GM12878 (cell line): Measurements from ENCODE around the gene CRYBG3. TPM values are rescaled to one million over a fixed set of nuclear protein-coding genes. Genes with fewer than 3 reads are reported as not detected.

Experiments used
- ATAC-seq: fragments of 200-7000 bp; cut with Tn5 transposase; 3 replicates; pipeline ENCODE4 v1.9.1; 2020; ENCODE audit warnings: mild to moderate bottlenecking, moderate library complexity
- BruUV-seq: library from RNA; stranded (reverse); fragments of 400-500 nt; replicated peaks from 2 replicates; lab custom pipeline; 2021; lab: Mats Ljungman, UMichigan
- CTCF ChIA-PET: fragments of 300-600 bp; sonication (Branson Sonifier 250); formaldehyde crosslinking; extraction: SDS; loops from one replicate; lab custom pipeline; 2021; ENCODE audit warnings: inconsistent platforms; lab: Yijun Ruan, JAX
- POLR2A ChIA-PET: fragments of 350-600 bp; formaldehyde crosslinking; extraction: SDS; loops from one replicate; lab custom pipeline; 2021; ENCODE audit warnings: inconsistent platforms; lab: Charles Lee
- RAD21 ChIA-PET: fragments of 300-600 bp; sonication (Branson Sonifier 250); formaldehyde crosslinking; loops from one replicate; lab custom pipeline; 2023; ENCODE audit warnings: antibody characterized with exemption; ENCODE audit not compliant: unreplicated experiment; lab: Charles Lee
- SMC1A ChIA-PET: fragments of 300-600 bp; sonication (Branson Sonifier 250); formaldehyde crosslinking; loops from one replicate; lab custom pipeline; 2023; ENCODE audit not compliant: unreplicated experiment, uncharacterized antibody; lab: Charles Lee
- DNase-seq: peaks from one replicate; pipeline ENCODE4 v3.0.0-alpha.2; 2011; ENCODE audit warnings: low read depth, low spot score
- FAIRE-seq: peaks from 3 replicates; lab custom pipeline; 2011; peaks lifted over from hg19 to GRCh38; lab: Jason Lieb, UNC
- H2AFZ ChIP-seq: 2 replicates; pipeline ENCODE4 v1.6.0; 2011; ENCODE audit warnings: low read depth, low read length, control low read depth; ENCODE audit not compliant: control insufficient read depth
- H3K27ac ChIP-seq: 2 replicates; pipeline ENCODE4 v1.5.1; 2011; ENCODE audit warnings: control low read depth; ENCODE audit not compliant: control insufficient read depth, insufficient read depth
- H3K27me3 ChIP-seq, 2 experiments: replicated peaks in 1 of 2; 2 replicates each; pipeline versions ENCODE4 v1.6.0 to v1.6.1; 2011; ENCODE audit warnings: low read length in 1 of 2; ENCODE audit not compliant: control insufficient read depth in 2 of 2, insufficient read depth in 2 of 2
- H3K36me3 ChIP-seq, 2 experiments: 2 replicates each; pipeline ENCODE4 v1.5.1; 2011; ENCODE audit warnings: low read length in 1 of 2; ENCODE audit not compliant: control insufficient read depth in 2 of 2, insufficient read depth in 2 of 2
- H3K4me1 ChIP-seq: 2 replicates; pipeline ENCODE4 v1.6.1; 2011; ENCODE audit warnings: mild to moderate bottlenecking, low read length, moderate library complexity, mixed read lengths; ENCODE audit not compliant: control insufficient read depth, insufficient read depth
- H3K4me2 ChIP-seq: 2 replicates; pipeline ENCODE4 v1.6.0; 2011; ENCODE audit warnings: control low read depth; ENCODE audit not compliant: control insufficient read depth, insufficient read depth
- H3K4me3 ChIP-seq: fragments of 200-600 bp; sonication (generic); 2 replicates; pipeline ENCODE4 v1.5.1; 2016
- H3K79me2 ChIP-seq: 2 replicates; pipeline ENCODE4 v1.6.0; 2011; ENCODE audit warnings: low read length; ENCODE audit not compliant: control insufficient read depth, insufficient read depth
- H3K9ac ChIP-seq: 2 replicates; pipeline ENCODE4 v1.8.0; 2011; ENCODE audit warnings: low read length, control low read depth, mixed read lengths; ENCODE audit not compliant: control insufficient read depth, insufficient read depth
- H3K9me3 ChIP-seq: replicated peaks from 3 replicates; pipeline ENCODE4 v1.5.1; 2011; ENCODE audit warnings: mild to moderate bottlenecking, low read length; ENCODE audit not compliant: control insufficient read depth, insufficient read depth
- H4K20me1 ChIP-seq: 2 replicates; pipeline ENCODE4 v1.6.0; 2011; ENCODE audit not compliant: control insufficient read depth, insufficient read depth
- GABPA ChIP-seq: IDR thresholded peaks from 2 replicates; pipeline ENCODE4 v1.6.1; 2014; ENCODE audit warnings: antibody characterized with exemption, low read depth, mild to moderate bottlenecking, inconsistent platforms
- PAX5 ChIP-seq: IDR thresholded peaks from 2 replicates; pipeline ENCODE4 v1.6.1; 2011; ENCODE audit warnings: low read depth, low read length, borderline replicate concordance
- RUNX3 ChIP-seq: IDR thresholded peaks from 2 replicates; pipeline ENCODE4 v1.6.1; 2012; ENCODE audit warnings: low read length, inconsistent platforms
- SMAD1 ChIP-seq: fragments of 450-650 bp; IDR thresholded peaks from 2 replicates; pipeline ENCODE4 v1.6.1; 2018; ENCODE audit warnings: mild to moderate bottlenecking, low read depth; ENCODE audit not compliant: partially characterized antibody
- SPI1 ChIP-seq: IDR thresholded peaks from 2 replicates; pipeline ENCODE4 v1.6.1; 2011; ENCODE audit warnings: low read depth, mild to moderate bottlenecking, low read length, moderate library complexity, borderline replicate concordance; ENCODE audit not compliant: insufficient read depth
- STAT3 ChIP-seq: IDR thresholded peaks from 2 replicates; pipeline ENCODE4 v1.6.1; 2011; ENCODE audit warnings: low read depth, low read length, improper control_type of control experiment
- SUPT20H ChIP-seq: IDR thresholded peaks from 2 replicates; pipeline ENCODE4 v1.6.1; 2011; ENCODE audit warnings: low read depth, mild to moderate bottlenecking, low read length, moderate library complexity, borderline replicate concordance; ENCODE audit not compliant: control insufficient read depth
- TBL1XR1 ChIP-seq: IDR thresholded peaks from 2 replicates; pipeline ENCODE4 v1.6.1; 2012; ENCODE audit warnings: low read depth, low read length, improper control_type of control experiment
- ZNF207 ChIP-seq: fragments of 450-650 bp; IDR thresholded peaks from 2 replicates; pipeline ENCODE4 v1.6.1; 2014; ENCODE audit warnings: antibody characterized with exemption, mild to moderate bottlenecking, borderline replicate concordance
- WGBS: methylation state at CpG from one replicate; pipeline ENCODE4 v1.1.6; 2016; ENCODE audit warnings: low lambda C conversion rate; ENCODE audit not compliant: insufficient replicate concordance, insufficient coverage; ENCODE audit errors: missing lambda C conversion rate; 5-methylcytosine and 5-hydroxymethylcytosine counted together
- in situ Hi-C: fragments of 300-500 bp; cut with MboI; formaldehyde crosslinking; loops from 9 replicates; pipeline ENCODE4 v1.14.3; 2018; ENCODE audit warnings: mixed read lengths
- intact Hi-C: fragments of 100-400 bp; cut with micrococcal nuclease; formaldehyde crosslinking; loops from one replicate; pipeline ENCODE4 v1.14.2; 2022; ENCODE audit not compliant: unreplicated experiment
- polyA plus RNA-seq, 11 experiments: library from polyadenylated mRNA; depleted of rRNA in 4 of 11; unstranded in 6 of 11; stranded (reverse) in 5 of 11; fragments of >200 nt; fragmentation: Nextera tagmentation in 4 of 11; fragmentation: Illumina TruSeq in 1 of 11; extraction: Ambion mirVana in 4 of 11; extraction: Trizol in 1 of 11; gene quantifications; 1 replicate in 1 of 11; 2 replicates in 10 of 11; pipeline versions ENCODE4 v1.2.1 to v1.2.3, GENCODE V29; 2011 to 2016; ENCODE audit warnings: inconsistent platforms in 2 of 11, missing spikeins in 2 of 11, low read depth in 1 of 11
- total RNA-seq, 4 experiments: library from RNA; depleted of rRNA in 3 of 4; stranded (reverse); fragments of >200 nt in 3 of 4; fragmentation: Illumina TruSeq in 1 of 4; extraction: Trizol in 1 of 4; gene quantifications; 2 replicates each; pipeline versions ENCODE4 v1.2.1 to v1.2.3, GENCODE V29; 2013 to 2021
- TF ChIP-seq, protein P1 (sequence below): fragments of 450-650 bp; IDR thresholded peaks from 2 replicates; pipeline ENCODE4 v1.6.1; 2017; ENCODE audit warnings: borderline replicate concordance
- TF ChIP-seq, protein P2 (sequence below): fragments of 450-650 bp; formaldehyde crosslinking; IDR thresholded peaks from 2 replicates; pipeline ENCODE4 v1.4.0; 2022; ENCODE audit warnings: mild to moderate bottlenecking, moderate library complexity
- TF ChIP-seq, protein P3 (sequence below): fragments of 450-650 bp; IDR thresholded peaks from 2 replicates; pipeline ENCODE4 v1.6.1; 2018; ENCODE audit warnings: mild to moderate bottlenecking, low read depth, moderate library complexity; ENCODE audit not compliant: partially characterized antibody

Gene CRYBG3
- total and polyA plus RNA-seq, 10 of the 15 experiments (the other 5 are each of a cell fraction or from before 2014, with no cell fraction given): 0.11 to 5.4 (median 1.6) TPM

DNA sequence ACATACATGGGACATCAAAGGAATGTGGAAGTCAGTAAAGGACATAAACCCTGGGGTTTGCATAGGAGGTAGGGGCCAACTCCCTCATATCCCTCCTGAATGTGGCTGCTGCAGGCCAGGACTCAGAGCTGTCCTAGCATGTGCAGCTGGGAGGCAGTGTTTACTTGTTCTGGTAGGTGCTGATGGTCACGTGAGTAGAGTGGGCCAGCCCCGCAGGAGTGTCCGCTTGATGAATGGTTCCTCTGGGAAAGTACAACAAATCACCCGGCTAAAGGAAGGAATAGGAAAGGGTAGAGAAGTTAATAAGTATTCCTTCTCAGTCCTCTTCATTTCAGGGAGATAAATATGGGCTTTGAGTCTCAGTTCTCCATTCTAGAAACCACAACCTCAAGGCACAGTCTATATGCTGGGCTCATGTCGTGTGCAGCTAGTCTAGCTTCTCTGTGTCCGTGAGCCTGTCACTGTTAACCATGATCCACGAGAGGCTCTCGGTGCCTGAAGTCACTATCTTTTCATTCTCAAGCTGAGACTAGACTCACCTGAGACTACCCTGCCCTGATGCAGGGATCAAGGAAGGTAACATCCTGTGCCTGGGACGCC, 132.5 kb downstream of the CRYBG3 start:
- ChIA-PET CTCF (no interaction called here), RAD21 (no interaction called here), SMC1A (interaction anchor here (0.6 to 1.4 kb wide), 4 partner anchors 11 to 160 kb away, joined by 3 to 5 read pairs (median 4); no protein-coding TSS in a partner anchor), POLR2A (no interaction called here)
- no TSS peak for BruUV-seq
- intact Hi-C loops: loop anchor here (5.0 kb wide), 1 partner anchor 162 kb away; no protein-coding TSS in a partner anchor
- Histone ChIP-seq H3K36me3 (peaks cover 12 to 55% of the 10 kb centered on the region in 2 experiments), H3K4me1 (peaks cover 8% of the 10 kb centered on the region), H3K9ac (no peak overlapping the region), H3K79me2 (no peaks in the 10 kb centered on the region), H3K4me3 (no peak overlapping the region), H3K9me3 (no peaks in the 10 kb centered on the region), H3K27ac (no peak overlapping the region), H3K27me3 (no peaks in the 10 kb centered on the region), H4K20me1 (no peaks in the 10 kb centered on the region; the same call in 1 of the 2 replicates), H3K4me2 (no peak overlapping the region), H2AFZ (no peak overlapping the region; the same call in 1 of the 2 replicates)
- WGBS: 76% methylated on average over 9 of the region's 9 CpGs
- DNase-seq (no peak), FAIRE-seq (no peak), ATAC-seq (peak; percentile 63)
- in situ Hi-C loops: no loop called here
- TF ChIP-seq, protein P1, sequence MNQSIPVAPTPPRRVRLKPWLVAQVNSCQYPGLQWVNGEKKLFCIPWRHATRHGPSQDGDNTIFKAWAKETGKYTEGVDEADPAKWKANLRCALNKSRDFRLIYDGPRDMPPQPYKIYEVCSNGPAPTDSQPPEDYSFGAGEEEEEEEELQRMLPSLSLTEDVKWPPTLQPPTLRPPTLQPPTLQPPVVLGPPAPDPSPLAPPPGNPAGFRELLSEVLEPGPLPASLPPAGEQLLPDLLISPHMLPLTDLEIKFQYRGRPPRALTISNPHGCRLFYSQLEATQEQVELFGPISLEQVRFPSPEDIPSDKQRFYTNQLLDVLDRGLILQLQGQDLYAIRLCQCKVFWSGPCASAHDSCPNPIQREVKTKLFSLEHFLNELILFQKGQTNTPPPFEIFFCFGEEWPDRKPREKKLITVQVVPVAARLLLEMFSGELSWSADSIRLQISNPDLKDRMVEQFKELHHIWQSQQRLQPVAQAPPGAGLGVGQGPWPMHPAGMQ: no peak
- TF ChIP-seq STAT3 (no peak), SUPT20H (no peak), GABPA (no peak), TBL1XR1 (no peak), SMAD1 (no peak), ZNF207 (no peak), PAX5 (no peak), RUNX3 (peak; percentile 62), SPI1 (peak; percentile 74)
- TF ChIP-seq, protein P2, sequence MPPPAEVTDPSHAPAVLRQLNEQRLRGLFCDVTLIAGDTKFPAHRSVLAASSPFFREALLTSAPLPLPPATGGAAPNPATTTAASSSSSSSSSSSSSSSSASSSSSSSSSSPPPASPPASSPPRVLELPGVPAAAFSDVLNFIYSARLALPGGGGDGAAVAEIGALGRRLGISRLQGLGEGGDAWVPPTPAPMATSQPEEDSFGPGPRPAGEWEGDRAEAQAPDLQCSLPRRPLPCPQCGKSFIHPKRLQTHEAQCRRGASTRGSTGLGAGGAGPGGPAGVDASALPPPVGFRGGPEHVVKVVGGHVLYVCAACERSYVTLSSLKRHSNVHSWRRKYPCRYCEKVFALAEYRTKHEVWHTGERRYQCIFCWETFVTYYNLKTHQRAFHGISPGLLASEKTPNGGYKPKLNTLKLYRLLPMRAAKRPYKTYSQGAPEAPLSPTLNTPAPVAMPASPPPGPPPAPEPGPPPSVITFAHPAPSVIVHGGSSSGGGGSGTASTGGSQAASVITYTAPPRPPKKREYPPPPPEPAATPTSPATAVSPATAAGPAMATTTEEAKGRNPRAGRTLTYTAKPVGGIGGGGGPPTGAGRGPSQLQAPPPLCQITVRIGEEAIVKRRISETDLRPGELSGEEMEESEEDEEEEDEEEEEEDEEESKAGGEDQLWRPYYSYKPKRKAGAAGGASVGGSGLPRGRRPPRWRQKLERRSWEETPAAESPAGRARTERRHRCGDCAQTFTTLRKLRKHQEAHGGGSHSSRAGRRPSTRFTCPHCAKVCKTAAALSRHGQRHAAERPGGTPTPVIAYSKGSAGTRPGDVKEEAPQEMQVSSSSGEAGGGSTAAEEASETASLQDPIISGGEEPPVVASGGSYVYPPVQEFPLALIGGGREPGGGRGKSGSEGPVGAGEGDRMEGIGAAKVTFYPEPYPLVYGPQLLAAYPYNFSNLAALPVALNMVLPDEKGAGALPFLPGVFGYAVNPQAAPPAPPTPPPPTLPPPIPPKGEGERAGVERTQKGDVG (CRISPR knock-in tag): no peak
- TF ChIP-seq, protein P3, sequence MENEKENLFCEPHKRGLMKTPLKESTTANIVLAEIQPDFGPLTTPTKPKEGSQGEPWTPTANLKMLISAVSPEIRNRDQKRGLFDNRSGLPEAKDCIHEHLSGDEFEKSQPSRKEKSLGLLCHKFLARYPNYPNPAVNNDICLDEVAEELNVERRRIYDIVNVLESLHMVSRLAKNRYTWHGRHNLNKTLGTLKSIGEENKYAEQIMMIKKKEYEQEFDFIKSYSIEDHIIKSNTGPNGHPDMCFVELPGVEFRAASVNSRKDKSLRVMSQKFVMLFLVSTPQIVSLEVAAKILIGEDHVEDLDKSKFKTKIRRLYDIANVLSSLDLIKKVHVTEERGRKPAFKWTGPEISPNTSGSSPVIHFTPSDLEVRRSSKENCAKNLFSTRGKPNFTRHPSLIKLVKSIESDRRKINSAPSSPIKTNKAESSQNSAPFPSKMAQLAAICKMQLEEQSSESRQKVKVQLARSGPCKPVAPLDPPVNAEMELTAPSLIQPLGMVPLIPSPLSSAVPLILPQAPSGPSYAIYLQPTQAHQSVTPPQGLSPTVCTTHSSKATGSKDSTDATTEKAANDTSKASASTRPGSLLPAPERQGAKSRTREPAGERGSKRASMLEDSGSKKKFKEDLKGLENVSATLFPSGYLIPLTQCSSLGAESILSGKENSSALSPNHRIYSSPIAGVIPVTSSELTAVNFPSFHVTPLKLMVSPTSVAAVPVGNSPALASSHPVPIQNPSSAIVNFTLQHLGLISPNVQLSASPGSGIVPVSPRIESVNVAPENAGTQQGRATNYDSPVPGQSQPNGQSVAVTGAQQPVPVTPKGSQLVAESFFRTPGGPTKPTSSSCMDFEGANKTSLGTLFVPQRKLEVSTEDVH: no peak
